Superior temporal gyrus (tissue), 1 donor: ENCODE data around the gene TCF23.
"Not testable (repeated sequence)": the region's sequence is repeated elsewhere in the genome, so short reads cannot be mapped to it uniquely, and the experiment has no call there.

ENCODE experiments used
- DNase-seq: peaks from one replicate; pipeline ENCODE4 v3.0.0-alpha.2; 2016; ENCODE audit errors: extremely low spot score

Gene TCF23

GRCh38 chr2:27154488-27154887, 5.7 kb downstream of the TCF23 start:
- no peak for DNase-seq

GRCh38 chr2:27155069-27155520, 6.3 kb downstream of the TCF23 start:
- no peak for DNase-seq

- DNase-seq: no peak
Measured at GRCh38 chr2:27158468-27158867, 9.7 kb downstream of the TCF23 start.

- no peak for DNase-seq
Measured at GRCh38 chr2:27159271-27159670, 10.5 kb downstream of the TCF23 start.

GRCh38 chr2:27160191-27160590, 11.4 kb downstream of the TCF23 start:
- no peak for DNase-seq

- no peak for DNase-seq
Measured at GRCh38 chr2:27162151-27163121, 13.6 kb downstream of the TCF23 start.

GRCh38 chr2:27164960-27165763, 16.4 kb downstream of the TCF23 start:
- DNase-seq: no peak

- no peak for DNase-seq
Measured at GRCh38 chr2:27170581-27171337, 22.0 kb downstream of the TCF23 start.

GRCh38 chr2:27171351-27171848, 22.6 kb downstream of the TCF23 start:
- DNase-seq: no peak

- no peak for DNase-seq
Measured at GRCh38 chr2:27174638-27175037, 25.8 kb downstream of the TCF23 start.

GRCh38 chr2:27175330-27175729, 26.5 kb downstream of the TCF23 start:
- no peak for DNase-seq

- DNase-seq: not testable (repeated sequence)
Measured at GRCh38 chr2:27175781-27176180, 27.0 kb downstream of the TCF23 start.

- DNase-seq: no peak
Measured at GRCh38 chr2:27177441-27178351, 28.9 kb downstream of the TCF23 start.

- no peak for DNase-seq
Measured at GRCh38 chr2:27178469-27178868, 29.7 kb downstream of the TCF23 start.

GRCh38 chr2:27179344-27180000, 30.7 kb downstream of the TCF23 start:
- DNase-seq: no peak

GRCh38 chr2:27182346-27182745, 33.5 kb downstream of the TCF23 start:
- no peak for DNase-seq

GRCh38 chr2:27184115-27184514, 35.3 kb downstream of the TCF23 start:
- no peak for DNase-seq

GRCh38 chr2:27185331-27186026, 36.7 kb downstream of the TCF23 start:
- peak; percentile 31 for DNase-seq

GRCh38 chr2:27186613-27187345, 38.0 kb downstream of the TCF23 start:
- DNase-seq: no peak
